ENCODE measurements around the gene UGT1A6. TPM values are rescaled to one million over a fixed set of nuclear protein-coding genes. Genes with fewer than 3 reads are reported as not detected.

UGT1A6 gene
- total RNA-seq, 1 donor from 2014 or later = 2.3 TPM

DNA sequence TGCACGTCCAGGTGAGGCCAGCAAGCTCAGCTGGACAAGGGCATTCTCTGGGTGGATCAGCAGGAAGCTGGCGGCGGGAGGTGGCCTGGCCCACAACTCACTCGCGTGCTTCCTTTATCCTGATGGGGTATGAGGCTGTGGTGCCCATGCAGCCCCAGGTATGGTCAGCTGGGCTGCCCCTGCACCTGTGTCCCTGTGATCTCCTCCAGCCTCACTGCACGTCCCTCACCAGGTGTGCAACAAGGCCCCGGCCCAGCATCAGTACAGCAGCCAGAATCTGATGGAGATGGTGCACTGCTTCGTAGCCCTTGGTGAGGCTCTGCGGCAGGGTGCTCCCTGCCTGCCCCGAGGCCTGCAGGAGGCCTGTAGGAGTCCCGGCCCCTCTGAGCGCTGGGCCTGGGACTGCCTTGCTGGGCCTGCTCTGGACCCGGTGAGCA lies 103.1 kb downstream of the UGT1A6 start:
- H3K27me3 ChIP-seq (ENCODE audit: low read depth) = no peaks in the 10 kb centered on the region
- TF ChIP-seq, protein P1, sequence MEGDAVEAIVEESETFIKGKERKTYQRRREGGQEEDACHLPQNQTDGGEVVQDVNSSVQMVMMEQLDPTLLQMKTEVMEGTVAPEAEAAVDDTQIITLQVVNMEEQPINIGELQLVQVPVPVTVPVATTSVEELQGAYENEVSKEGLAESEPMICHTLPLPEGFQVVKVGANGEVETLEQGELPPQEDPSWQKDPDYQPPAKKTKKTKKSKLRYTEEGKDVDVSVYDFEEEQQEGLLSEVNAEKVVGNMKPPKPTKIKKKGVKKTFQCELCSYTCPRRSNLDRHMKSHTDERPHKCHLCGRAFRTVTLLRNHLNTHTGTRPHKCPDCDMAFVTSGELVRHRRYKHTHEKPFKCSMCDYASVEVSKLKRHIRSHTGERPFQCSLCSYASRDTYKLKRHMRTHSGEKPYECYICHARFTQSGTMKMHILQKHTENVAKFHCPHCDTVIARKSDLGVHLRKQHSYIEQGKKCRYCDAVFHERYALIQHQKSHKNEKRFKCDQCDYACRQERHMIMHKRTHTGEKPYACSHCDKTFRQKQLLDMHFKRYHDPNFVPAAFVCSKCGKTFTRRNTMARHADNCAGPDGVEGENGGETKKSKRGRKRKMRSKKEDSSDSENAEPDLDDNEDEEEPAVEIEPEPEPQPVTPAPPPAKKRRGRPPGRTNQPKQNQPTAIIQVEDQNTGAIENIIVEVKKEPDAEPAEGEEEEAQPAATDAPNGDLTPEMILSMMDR (IDR thresholded peaks at IDR 0.05) = no peak
- H3K36me3 ChIP-seq = no peaks in the 10 kb centered on the region
- intact Hi-C loops (cut with DNase I) = no loop called here
- no peaks in the 10 kb centered on the region for H3K9me3 ChIP-seq
- no peak overlapping the region for H3K27ac ChIP-seq
- no peak overlapping the region for H3K4me3 ChIP-seq
- ATAC-seq (no peak), DNase-seq (no peak)
- H3K4me1 ChIP-seq = no peaks in the 10 kb centered on the region

GRCh38 chr2:233796254-233796653 lies 103.6 kb downstream of the UGT1A6 start:
- ATAC-seq = no peak
- DNase-seq = no peak
- H3K9me3 ChIP-seq = no peaks in the 10 kb centered on the region
- intact Hi-C loops (cut with DNase I) = no loop called here
- no peaks in the 10 kb centered on the region for H3K27me3 ChIP-seq (ENCODE audit: low read depth)
- H3K4me1 ChIP-seq = no peaks in the 10 kb centered on the region
- no peak overlapping the region for H3K27ac ChIP-seq
- TF ChIP-seq, protein P1 (IDR thresholded peaks at IDR 0.05) = no peak
- no peak overlapping the region for H3K4me3 ChIP-seq
- H3K36me3 ChIP-seq = no peaks in the 10 kb centered on the region

DNA sequence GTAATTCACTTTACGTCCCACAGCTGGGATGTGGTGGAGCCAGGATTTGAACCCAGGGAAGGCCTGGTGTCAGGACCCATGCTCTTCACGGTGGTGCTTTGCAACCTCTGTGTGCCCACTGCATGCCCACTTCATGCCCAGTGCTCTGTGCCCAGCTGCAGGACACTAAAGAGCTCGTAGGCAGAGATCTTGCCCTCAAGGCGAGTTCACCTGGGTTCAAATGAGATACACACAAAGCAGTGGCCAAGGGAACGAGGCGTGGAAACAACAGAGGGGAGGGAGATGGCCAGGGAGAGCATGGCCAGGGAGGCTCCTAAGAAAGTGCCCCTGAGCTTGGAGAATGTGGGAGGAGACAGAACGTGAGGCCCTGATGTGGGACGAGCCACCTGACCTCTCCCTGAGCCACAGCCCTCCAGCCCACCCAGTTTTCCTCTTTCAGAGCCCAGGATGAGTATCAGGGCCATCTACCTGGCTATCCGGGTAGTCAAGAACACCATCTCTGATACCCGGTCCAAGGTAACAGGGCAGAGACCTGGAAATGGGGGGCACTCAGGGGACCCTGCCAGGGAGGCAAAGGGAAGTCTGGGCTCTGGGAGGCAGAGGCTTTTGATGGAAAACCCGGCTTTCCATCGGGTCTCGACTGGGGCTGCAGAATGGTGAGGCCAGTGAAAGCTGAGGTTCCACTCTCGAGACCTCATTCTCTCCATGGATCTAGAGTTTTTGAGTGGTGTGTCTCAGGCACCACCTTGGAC lies 105.8 kb downstream of the UGT1A6 start:
- DNase-seq = no peak

GRCh38 chr2:233799087-233799665 lies 106.5 kb downstream of the UGT1A6 start:
- Histone ChIP-seq H3K4me1 (no peaks in the 10 kb centered on the region), H3K9me3 (no peaks in the 10 kb centered on the region), H3K27me3 (ENCODE audit: low read depth) (no peaks in the 10 kb centered on the region), H3K36me3 (no peaks in the 10 kb centered on the region), H3K4me3 (no peak overlapping the region), H3K27ac (no peak overlapping the region)
- DNase-seq (no peak), ATAC-seq (no peak)
- intact Hi-C loops (cut with DNase I) = no loop called here
- TF ChIP-seq, protein P1 (IDR thresholded peaks at IDR 0.05) = no peak

More for the DNA sequence above, 105.8 kb downstream of the UGT1A6 start:
- no peaks in the 10 kb centered on the region for H3K4me1 ChIP-seq
- no peaks in the 10 kb centered on the region for H3K9me3 ChIP-seq
- no peak overlapping the region for H3K4me3 ChIP-seq
- no peak overlapping the region for H3K27ac ChIP-seq
- no peaks in the 10 kb centered on the region for H3K27me3 ChIP-seq (ENCODE audit: low read depth)
- no peak for ATAC-seq
- TF ChIP-seq, protein P1 (IDR thresholded peaks at IDR 0.05) = no peak
- no peaks in the 10 kb centered on the region for H3K36me3 ChIP-seq
- intact Hi-C loops (cut with DNase I) = no loop called here

GRCh38 chr2:233799716-233800115 lies 107.0 kb downstream of the UGT1A6 start:
- Histone ChIP-seq H3K27ac (no peak overlapping the region), H3K4me1 (no peaks in the 10 kb centered on the region), H3K27me3 (ENCODE audit: low read depth) (no peaks in the 10 kb centered on the region), H3K36me3 (no peaks in the 10 kb centered on the region), H3K4me3 (no peak overlapping the region), H3K9me3 (no peaks in the 10 kb centered on the region)
- intact Hi-C loops (cut with DNase I) = no loop called here
- no peak for ATAC-seq
- DNase-seq = no peak
- TF ChIP-seq, protein P1 (IDR thresholded peaks at IDR 0.05) = no peak
